GM21367 (cell line): Measurements from ENCODE around the gene COX7A1.
A peak's percentile ranks its signal among the peaks of the same experiment; 100 is the strongest.
"Not testable (repeated sequence)": the region's sequence is repeated elsewhere in the genome, so short reads cannot be mapped to it uniquely, and the experiment has no call there.

ENCODE experiments used
- ATAC-seq: cut with Tn5 transposase; IDR thresholded peaks from one replicate; pipeline ENCODE4 v1.9.1; 2021; ENCODE audit not compliant: unreplicated experiment

The COX7A1 gene

DNA sequence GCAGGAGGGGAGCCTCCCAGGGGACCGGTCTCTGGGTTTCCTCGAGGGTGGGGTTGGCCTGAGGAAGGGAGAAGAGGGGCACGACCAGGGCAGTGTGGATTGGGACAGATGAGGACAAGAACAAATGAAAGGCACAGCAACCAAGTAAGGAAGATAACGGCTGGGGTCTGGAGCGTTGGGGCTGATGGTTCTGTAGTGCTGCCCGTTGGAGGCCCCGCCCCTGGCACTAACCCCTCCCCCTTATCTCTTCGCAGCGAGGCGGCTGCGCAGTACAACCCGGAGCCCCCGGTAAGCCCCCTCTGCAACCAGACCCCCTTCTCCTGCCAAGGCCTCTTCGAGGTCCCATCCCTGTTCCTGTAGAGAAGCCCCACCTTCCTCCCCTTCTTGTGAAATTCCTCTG, 10.2 kb downstream of the COX7A1 start:
- no peak for ATAC-seq

DNA sequence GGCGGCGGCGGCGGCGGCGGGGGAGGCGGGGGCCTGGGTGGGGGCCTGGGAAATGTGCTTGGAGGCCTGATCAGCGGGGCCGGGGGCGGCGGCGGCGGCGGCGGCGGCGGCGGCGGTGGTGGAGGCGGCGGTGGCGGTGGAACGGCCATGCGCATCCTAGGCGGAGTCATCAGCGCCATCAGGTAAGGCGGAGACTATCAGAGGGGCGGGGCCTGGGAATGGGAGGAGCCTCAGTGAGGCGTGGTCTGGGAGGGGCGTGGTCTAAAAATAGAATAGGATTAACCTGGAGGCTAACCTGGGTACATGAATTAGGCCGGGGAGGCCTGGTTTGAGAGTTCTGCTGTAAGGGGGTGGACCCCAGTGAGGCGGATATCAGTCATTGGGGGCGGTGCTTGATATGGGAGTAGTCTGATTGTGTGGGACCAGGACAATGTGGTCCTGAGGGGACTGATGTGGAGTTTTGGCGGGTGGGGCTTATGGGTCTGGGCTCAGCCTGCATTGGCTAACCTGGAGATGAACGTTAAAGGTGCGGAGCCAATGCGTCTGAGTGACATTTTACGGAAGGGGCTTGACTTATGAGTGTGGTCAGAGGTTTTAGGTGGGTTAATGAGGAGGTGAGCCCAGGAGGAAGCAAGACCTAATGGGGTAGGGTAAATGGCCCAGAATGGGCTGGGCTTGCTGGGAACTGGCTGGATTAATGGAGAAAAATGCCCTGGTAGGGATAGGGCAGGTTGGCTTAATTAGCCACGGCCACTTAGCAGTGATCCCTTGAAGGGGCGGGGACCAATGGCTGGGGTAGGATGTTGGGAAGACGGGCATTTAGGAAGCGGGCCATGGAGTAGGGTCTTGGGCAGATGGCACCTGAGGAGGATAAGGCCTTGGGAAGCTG, 11.0 kb downstream of the COX7A1 start:
- no peak for ATAC-seq

DNA sequence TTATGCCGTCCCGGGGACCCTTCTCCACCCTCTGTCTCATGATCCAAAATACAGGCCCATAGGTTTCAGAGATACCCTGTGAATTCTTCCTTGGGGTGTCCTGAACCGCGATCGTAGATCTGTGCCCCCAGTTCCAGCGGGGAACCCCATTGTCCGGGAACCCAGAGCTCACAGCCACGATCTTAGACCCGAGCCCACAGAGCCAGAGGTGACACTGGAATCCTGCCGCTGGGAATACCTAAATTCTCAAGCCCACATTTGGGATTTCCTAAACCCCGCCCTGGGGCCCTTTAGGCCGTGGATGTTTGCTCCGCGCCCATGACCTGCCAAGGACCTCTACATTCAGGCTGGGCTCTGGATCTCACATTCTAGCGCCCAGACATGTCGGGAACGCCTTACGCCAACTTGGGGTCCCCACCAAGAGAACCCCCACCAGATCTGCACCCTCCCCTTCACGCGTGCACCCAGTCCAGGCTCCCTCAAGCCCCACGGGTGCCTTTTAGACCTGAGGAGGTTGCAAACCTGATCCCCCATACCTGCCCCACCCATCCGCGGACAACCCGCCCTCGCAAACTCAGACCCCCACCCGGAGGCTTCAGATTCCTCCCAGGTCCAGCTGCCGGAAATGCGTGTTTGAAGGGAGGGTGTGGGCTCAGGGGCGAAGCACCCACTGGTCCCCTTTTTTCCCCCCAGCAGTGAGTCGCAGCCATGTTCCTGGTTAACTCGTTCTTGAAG, 11.8 kb downstream of the COX7A1 start:
- no peak for ATAC-seq

DNA sequence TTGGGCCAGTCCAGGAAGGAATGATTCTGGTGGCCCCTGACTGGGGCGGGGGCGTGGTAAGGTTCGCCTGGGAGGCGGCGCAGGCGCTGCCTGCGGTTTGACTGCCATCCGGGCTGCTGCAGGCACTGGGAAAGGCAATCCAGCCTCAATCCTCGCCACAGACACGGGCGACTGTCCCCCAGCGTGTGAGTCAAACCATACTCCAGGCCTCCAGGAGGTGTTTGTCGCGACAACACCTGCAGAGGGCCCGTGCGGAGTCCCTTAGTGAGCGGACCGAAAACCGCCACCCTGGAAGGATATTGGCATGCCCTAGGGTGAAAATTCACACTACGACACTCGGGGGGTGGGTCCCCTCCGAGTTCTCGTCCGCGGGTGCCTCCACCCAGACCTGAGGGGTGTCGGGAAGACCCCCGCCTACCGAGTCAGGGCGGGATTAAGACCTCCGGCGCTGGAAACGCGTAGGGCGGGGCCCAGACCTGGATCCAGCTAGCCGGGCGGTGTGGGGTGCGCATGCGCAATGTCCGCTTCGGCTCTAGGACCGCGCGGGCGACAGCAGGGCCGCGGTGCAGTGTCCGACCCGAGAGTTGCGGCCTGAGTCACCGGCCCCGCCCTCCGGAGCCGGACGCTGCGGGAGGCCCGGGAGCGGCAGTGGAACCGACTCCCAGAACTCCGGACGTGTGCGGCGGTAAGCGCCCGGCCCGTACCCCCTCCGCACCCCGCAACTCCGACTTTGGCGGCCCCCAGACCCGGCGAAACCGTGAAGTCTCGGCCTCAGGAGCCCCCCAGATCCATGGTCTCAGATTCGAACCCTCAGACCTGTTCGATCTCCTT, 12.6 kb downstream of the COX7A1 start, which contains the start of gene CAPNS1:
TSS of gene CAPNS1 (plus strand) at position 594 of the 831 bp plus-strand sequence. CDS start 946 bp downstream, outside the sequence.
- peak; percentile 69 for ATAC-seq

DNA sequence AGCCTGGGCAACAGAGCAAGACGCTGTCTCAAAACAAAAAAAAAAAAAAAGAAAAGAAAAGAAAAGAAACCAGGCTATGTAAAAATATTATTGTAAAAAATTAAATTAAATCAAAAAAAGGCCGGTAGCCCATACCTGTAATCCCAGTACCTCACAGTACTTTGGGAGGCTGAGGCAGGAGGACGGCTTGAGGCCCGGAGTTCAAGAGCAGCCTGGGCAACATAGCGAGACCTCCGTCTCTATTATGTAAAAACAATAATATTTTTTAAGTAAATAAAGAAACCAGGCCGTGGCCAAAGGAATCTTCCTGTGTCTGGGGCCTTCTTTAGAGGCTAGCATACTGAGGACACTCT, 13.2 kb downstream of the COX7A1 start:
- ATAC-seq, result no peak

DNA sequence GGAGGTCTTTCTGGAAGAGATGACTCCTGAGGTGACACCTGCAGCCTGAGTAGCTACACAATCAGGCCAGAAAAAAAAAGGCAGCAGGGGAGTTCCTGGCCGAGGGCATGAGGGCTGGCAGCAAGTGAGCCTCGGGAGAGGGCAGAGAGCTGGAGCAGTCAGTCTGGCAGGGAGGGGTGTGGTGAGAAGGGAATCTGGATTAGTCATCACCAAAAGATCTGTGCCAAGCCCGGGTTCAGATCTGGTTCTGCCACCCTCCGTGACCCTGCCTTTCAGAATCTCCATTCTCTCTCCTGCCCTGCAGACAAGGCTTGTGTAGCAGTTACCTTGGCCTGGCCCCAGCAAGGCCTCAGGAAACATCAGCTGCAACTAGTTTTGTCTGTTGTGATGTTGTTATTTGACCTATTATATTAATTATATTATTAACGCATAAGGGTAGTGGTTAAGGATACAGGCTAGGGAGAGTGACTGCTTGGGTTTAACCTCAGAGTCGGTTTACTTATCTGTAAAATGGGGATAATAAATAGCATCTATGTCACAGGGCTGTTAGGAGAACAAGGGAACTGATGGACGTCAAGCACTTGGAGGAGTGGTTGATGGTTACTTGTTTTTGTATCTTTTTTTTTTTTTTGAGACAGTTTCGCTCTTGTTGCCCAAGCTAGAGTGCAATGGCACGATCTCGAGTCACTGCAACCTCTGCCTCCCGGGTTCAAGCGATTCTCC, 15.1 kb downstream of the COX7A1 start:
- ATAC-seq, result no peak

DNA sequence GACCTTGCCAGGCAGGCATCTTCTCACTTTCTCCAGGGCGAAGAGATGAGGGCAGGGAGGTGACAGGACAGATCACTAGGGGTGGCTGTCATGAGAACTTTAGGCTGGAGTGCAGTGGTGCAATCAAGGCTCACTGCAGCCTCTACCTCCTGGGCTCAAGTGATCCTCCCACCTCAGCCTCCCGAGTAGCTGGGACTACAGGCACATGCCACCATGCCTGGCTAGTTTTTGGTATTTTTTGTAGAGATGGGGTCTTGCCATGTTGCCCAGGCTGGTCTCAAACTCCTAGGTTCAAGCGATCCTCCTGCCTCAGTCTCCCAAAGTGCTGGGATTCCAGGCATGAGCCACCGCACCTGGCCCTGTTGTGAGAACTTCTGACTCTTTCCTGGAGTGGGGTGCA, 17.4 kb downstream of the COX7A1 start:
- not testable (repeated sequence) for ATAC-seq

DNA sequence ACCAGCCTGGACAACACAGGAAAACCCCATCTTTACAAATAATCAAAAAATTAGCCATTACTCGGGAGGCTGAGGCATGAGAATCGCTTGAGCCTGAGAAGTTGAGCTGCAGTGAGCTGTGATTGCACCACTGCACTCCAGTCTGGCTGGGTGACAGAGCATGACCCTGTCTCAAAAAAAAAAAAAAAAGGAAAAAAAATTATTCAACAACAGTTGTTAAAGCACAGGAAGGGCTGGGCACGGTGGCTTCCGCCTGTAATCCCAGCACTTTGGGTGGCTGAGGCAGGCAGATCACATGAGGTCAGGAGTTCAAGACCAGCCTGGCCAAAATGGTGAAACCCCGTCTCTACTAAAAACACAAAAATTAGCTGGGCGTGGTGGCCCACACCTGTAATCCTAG, 21.0 kb downstream of the COX7A1 start:
- ATAC-seq, result not testable (repeated sequence)

DNA sequence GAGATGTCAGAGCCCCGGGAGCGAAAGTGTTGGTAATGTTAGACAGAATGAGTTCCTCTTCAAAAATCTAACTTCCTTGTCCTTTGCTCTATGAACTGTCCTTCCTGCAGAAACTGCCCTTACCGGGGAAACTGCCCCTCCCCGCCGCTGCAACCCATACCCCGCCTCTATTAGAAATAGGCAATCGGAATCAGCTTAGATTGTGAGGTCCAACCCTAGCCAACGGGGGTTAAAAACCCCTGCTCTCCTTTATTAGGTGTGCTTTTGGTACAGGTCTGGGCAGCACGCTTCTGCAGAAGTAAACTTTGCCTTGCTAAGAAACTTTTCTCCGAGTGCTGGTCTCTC, 23.9 kb downstream of the COX7A1 start:
- no peak for ATAC-seq

DNA sequence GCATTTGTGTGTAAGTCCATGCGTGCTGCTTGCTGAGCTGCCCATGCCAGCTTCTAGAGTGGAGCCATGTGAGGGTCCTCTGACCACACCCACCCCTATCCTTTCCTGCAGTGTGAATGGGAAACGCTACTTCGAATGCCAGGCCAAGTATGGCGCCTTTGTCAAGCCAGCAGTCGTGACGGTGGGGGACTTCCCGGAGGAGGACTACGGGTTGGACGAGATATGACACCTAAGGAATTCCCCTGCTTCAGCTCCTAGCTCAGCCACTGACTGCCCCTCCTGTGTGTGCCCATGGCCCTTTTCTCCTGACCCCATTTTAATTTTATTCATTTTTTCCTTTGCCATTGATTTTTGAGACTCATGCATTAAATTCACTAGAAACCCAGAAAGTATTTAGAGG, 26.7 kb downstream of the COX7A1 start:
- no peak for ATAC-seq

DNA sequence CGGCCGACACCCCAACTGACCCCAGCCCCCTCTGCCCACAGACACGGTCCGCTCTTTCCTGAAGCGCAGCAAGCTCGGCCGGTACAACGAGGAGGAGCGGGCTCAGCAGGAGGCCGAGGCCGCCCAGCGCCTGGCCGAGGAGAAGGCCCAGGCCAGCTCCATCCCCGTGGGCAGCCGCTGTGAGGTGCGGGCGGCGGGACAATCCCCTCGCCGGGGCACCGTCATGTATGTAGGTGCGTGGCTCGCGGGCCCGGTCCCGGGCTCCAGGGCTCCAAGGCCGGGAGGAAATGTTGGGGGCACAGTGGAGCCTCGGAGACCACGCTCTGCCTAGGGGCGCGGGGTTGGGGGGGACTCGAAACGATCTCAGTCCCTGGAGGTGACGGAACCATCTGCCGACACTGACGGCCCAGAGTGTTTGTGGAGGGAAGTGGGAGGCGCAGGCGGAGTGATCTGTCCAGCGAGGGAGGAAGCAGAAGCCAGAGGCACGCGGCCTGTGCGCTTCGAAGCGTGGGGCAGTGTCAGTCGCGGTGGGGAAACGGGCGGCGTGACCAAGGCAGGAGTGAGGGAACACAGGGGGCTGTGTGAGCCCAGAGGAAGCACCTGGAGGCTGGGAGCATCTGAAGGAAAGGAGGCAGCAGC, 30.6 kb downstream of the COX7A1 start:
- ATAC-seq, result no peak

DNA sequence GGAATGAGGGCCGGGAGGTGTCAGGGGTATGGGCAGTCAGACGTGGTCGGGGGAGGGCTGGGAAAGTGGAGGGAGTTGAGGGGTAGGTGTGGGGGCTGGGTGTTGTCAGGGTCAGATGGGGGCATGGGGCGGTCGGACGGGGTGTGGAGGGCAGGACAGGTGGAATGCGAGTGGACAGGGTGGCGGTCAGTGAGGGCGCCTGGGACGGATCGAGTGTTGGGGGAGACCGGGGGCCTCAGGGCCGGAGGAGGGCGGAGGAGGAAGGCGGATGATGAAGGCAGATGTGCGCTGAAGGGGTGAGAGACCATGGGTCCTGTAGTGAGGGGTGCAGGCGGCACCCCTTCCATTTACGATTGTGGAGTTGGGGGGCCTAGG, 31.3 kb downstream of the COX7A1 start:
- ATAC-seq, result no peak

DNA sequence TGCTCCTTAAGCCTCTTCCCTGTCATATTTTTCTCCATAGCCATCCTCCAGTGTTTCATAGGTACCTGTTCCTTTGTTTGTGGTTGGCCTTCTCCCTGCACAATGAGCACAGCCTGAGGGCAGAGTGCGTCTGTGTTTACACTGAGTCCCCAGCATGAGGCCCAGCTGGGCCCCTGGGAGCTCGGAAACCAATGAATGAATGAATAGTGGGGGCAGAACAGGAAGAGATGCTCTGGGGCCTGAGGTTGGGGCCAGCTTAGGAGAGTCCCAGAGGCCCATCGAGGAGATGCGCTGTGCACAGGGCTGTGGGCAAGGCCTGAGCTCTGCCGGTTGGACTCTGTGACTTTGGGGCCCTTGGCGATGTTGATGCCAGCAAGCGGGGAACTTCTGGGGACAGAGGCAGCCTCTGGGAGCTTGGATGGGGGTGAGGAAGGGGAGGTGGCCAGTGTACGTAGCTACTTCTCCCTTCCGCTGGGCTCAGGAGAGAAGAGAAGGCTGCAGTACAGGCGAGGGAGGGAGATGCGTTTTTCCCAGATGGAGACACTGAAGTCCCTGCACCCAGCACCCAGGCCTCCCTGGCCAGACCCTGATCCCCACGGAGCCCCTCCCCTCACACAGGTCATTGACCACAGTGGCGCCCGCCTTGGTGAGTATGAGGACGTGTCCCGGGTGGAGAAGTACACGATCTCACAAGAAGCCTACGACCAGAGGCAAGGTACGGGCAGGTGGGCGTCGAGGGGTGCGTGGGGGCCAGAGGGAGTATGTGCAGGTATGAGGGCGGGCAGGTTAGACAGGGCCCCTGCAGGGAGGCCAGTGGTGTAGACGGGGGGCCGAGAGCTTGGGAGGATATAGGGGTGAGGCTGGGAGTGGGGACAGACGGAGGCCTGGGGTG, 31.9 kb downstream of the COX7A1 start:
- ATAC-seq, result no peak

DNA sequence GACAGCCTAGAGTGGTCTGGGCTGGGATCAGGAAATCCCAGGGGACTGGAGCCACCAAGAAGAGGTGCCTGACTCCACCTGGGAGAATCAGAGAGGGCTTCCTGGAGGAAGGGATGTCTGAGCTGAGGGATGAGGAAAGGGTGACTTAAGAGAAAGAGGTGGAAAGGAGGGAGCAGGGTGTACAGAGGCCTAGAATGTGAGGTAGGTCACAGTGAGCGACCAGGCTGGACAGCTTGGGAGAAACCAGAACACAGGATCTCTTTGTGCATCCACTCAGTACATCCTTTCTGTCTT, 36.0 kb downstream of the COX7A1 start:
- no peak for ATAC-seq

DNA sequence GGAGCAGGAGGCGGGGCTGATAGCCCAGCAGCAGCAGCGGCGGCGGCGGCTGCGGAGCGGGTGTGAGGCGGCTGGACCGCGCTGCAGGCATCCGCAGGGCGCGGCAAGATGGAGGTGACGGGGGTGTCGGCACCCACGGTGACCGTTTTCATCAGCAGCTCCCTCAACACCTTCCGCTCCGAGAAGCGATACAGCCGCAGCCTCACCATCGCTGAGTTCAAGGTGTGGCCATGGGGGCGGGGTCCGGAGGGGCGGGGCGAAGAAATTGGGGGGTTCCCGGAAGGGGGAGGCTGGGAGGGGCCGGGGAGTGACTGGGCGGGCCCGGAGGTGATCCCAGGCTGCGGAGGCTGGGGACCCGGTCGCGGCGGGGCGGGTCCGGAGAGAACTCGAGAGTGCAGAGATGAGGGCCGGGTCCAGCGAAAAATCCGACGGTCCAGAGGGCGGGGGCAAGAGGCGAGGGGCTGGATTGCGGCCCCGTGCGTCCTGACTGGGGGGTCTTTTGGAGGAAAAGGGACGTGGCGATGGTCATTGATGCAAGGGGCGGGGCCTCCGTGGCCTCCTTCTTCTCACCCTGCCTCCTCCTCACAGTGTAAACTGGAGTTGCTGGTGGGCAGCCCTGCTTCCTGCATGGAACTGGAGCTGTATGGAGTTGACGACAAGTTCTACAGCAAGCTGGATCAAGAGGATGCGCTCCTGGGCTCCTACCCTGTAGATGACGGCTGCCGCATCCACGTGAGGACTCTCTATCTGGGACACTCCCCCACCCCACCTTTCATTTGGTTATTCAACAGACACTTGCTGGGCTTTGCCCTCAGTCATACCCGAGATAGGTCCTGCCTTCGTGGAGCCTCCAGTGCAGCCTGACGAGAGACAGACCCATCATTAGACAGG, 36.5 kb downstream of the COX7A1 start, which contains the start of gene TBCB:
TSS of gene TBCB (plus strand) at position 16 of the 891 bp plus-strand sequence. CDS start at position 109, 93 bp downstream.
- ATAC-seq, result peak; percentile 21

DNA sequence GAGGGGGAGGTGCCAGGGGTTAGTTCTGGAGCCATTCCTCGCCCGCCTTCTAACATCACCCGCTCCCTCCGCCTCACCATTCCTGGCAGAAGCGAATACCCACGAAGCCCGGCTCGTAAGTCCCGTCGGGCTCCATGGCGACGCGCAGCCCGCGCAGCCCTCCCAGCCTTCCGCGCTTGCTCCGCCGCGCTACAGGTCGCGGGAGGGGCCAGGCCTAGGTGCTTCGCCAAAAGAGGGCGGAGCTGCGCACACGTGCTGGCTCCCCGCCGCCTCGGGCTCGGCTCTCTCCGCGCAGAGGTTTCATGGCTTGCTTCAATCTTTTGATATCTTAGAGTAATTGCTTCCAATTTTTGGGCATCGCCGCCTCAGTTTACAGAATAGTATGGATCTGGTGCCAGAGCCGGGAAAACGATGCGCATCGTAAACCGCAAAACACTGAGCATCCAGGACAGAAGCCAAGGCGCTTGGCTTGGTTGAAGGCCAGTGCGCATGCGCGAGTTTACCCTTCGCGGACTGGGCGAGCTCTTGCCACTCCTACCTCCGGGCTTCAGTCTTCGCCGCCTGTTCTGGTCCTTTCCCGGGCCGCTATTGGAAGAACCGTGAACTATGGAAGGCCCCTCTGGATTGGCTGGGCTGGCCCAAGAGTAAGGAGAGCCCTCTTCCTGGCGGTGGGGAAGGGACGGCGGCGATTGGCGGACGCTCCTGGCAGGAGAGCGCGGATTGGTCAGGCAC, 37.4 kb downstream of the COX7A1 start, which contains the start of gene POLR2I:
TSS of gene POLR2I (minus strand) at position 155 of the 732 bp plus-strand sequence. CDS start at position 136, 19 bp downstream.
- peak; percentile 63 for ATAC-seq

DNA sequence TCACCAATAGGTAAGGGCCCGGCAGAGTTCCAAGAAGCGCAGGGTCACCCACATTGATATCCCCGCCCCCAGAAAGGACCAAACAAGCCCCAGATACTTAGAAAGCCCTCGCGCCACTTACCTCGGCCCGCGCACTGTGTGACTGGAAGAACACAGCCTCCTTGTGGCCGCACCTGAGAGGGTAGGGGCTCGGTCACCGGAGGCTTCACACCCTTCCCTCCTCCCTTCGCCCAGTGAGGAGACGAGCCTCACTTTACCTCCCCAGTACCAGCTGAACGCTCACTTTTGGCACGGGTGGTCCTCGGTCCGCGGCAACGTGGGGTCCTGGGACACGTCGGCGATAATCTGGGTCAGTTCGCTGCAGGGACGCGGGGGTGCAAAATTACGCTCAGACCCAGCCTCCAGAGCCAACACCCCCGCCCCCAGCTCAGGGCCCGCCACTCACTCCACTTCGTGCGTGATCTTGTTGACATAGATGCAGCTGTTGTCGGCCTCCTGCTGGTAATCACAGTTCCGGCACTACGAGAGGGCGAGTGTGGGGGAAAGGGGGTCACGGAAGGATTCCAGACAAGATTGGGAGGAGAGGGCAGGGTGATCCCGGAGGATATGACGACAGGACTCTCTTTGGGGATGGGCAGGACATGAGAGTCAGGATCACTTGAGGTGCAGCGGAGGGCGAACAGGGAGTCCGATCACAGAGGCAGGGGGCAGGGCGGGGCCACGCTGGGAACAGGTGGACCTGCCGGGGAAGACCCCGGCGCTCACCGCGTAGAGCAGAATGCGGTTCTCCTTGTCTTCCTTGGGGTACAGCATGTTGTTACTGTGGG, 38.1 kb downstream of the COX7A1 start:
- ATAC-seq, result no peak
